Endodermal cell (in vitro differentiated cells): ENCODE measurements around the gene GARNL3. TPM values are rescaled to one million over a fixed set of nuclear protein-coding genes. Genes with fewer than 3 reads are reported as not detected.

Source experiments
- DNase-seq: peaks from one replicate; pipeline ENCODE4 v3.0.0-alpha.2; 2017
- H3K27ac ChIP-seq: 2 replicates; pipeline ENCODE4 v1.5.1; 2013; ENCODE audit warnings: mild to moderate bottlenecking, low read depth, low read length, moderate library complexity
- H3K27me3 ChIP-seq: 2 replicates; pipeline ENCODE4 v1.6.1; 2013; ENCODE audit warnings: mild to moderate bottlenecking, low read length, moderate library complexity; ENCODE audit not compliant: insufficient read depth, control insufficient read depth, poor library complexity, severe bottlenecking
- H3K36me3 ChIP-seq: 2 replicates; pipeline ENCODE4 v1.7.0; 2013; ENCODE audit warnings: mild to moderate bottlenecking, low read length, moderate library complexity; ENCODE audit not compliant: control insufficient read depth, insufficient read depth
- H3K4me1 ChIP-seq: one replicate; pipeline ENCODE4 v1.7.0; 2013; ENCODE audit warnings: low read length; ENCODE audit not compliant: control insufficient read depth, insufficient read depth
- H3K4me3 ChIP-seq: 2 replicates; pipeline ENCODE4 v1.5.1; 2013; ENCODE audit warnings: mild to moderate bottlenecking, low read length, moderate library complexity
- H3K9ac ChIP-seq: 2 replicates; pipeline ENCODE4 v1.6.1; 2013; ENCODE audit warnings: mild to moderate bottlenecking, low read length, moderate library complexity; ENCODE audit not compliant: poor library complexity, severe bottlenecking; ENCODE audit errors: extremely low read depth
- H3K9me3 ChIP-seq: 2 replicates; pipeline ENCODE4 v1.6.1; 2013; ENCODE audit warnings: mild to moderate bottlenecking, low read length, moderate library complexity; ENCODE audit not compliant: control insufficient read depth
- H3K27ac Mint-ChIP-seq: 2 replicates; pipeline ENCODE4 v1.8.0; 2020; ENCODE audit warnings: mixed read lengths
- H3K27me3 Mint-ChIP-seq: 2 replicates; pipeline ENCODE4 v1.8.0; 2021; ENCODE audit warnings: mild to moderate bottlenecking, mixed read lengths; ENCODE audit not compliant: insufficient read depth
- H3K36me3 Mint-ChIP-seq: 2 replicates; pipeline ENCODE4 v1.8.0; 2020; ENCODE audit warnings: low read depth, mixed read lengths
- H3K4me1 Mint-ChIP-seq: 2 replicates; pipeline ENCODE4 v1.8.0; 2020; ENCODE audit warnings: mixed read lengths
- H3K4me3 Mint-ChIP-seq: 2 replicates; pipeline ENCODE4 v1.8.0; 2020; ENCODE audit warnings: mild to moderate bottlenecking, moderate library complexity, mixed read lengths
- H3K9me3 Mint-ChIP-seq: 2 replicates; pipeline ENCODE4 v1.8.0; 2020; ENCODE audit warnings: mild to moderate bottlenecking, mixed read lengths
- WGBS, 2 experiments: methylation state at CpG; one replicate each; pipeline versions ENCODE4 v1.1.5 to v1.1.7; 2013; ENCODE audit warnings: missing lambda C conversion rate in 2 of 2, mixed read lengths in 1 of 2; ENCODE audit not compliant: insufficient coverage in 1 of 2, insufficient read length in 1 of 2; 5-methylcytosine and 5-hydroxymethylcytosine counted together
- total RNA-seq, 2 donors: library from RNA; stranded (reverse); fragmentation: NEBNext Ultra II Directional in 1 of 2; extraction: Animal tissue kit (Norgen Biotek cat#: 25700) in 1 of 2; gene quantifications; 2 replicates in 1 of 2; 3 replicates in 1 of 2; pipeline ENCODE4 v1.2.1, GENCODE V29; 2021
- TF ChIP-seq, protein P1 (sequence below): fragments of 200-600 bp; sonication (generic); conservative IDR thresholded peaks from 2 replicates; pipeline ENCODE4 v1.5.0; 2021; ENCODE audit warnings: antibody characterized with exemption, mild to moderate bottlenecking

Gene GARNL3
- total RNA-seq, 2 donors from 2014 or later: 7.2 to 12.8 TPM

DNA sequence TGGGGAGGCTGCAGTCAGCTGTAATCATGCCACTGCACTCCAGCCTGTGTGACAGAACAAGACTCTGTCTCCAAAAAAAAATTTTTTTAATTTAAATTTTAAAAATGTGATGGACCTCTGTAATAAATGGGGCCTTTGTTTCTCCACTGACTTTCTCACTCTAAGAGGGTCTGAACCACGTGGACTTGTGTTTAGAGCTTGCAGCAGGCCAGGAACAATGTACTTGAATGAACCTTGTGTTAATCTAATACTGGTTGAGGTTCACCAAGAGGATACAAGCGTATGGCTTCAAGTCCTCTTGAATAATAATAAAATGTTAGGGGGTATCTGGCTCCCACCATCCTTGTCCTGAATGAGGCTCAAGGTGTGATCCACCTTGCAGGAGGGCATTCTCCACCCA, 118.0 kb downstream of the GARNL3 start:
- H3K27ac Mint-ChIP-seq: no peak overlapping the region
- no peak for DNase-seq
- no peak overlapping the region for H3K9ac ChIP-seq
- H3K9me3 Mint-ChIP-seq: peaks cover 7% of the 10 kb centered on the region
- no peak overlapping the region for H3K27ac ChIP-seq
- TF ChIP-seq, protein P1, sequence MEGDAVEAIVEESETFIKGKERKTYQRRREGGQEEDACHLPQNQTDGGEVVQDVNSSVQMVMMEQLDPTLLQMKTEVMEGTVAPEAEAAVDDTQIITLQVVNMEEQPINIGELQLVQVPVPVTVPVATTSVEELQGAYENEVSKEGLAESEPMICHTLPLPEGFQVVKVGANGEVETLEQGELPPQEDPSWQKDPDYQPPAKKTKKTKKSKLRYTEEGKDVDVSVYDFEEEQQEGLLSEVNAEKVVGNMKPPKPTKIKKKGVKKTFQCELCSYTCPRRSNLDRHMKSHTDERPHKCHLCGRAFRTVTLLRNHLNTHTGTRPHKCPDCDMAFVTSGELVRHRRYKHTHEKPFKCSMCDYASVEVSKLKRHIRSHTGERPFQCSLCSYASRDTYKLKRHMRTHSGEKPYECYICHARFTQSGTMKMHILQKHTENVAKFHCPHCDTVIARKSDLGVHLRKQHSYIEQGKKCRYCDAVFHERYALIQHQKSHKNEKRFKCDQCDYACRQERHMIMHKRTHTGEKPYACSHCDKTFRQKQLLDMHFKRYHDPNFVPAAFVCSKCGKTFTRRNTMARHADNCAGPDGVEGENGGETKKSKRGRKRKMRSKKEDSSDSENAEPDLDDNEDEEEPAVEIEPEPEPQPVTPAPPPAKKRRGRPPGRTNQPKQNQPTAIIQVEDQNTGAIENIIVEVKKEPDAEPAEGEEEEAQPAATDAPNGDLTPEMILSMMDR: no peak
- no peaks in the 10 kb centered on the region for H3K4me1 ChIP-seq
- WGBS, 2 experiments: 73 to 87% methylated on average over 2 of the region's 2 CpGs
- H3K4me1 Mint-ChIP-seq: peaks cover 4% of the 10 kb centered on the region
- no peak overlapping the region for H3K4me3 Mint-ChIP-seq
- H3K4me3 ChIP-seq: no peak overlapping the region
- no peaks in the 10 kb centered on the region for H3K27me3 ChIP-seq
- H3K9me3 ChIP-seq: no peaks in the 10 kb centered on the region
- H3K36me3 Mint-ChIP-seq: no peaks in the 10 kb centered on the region
- peaks cover 3% of the 10 kb centered on the region for H3K27me3 Mint-ChIP-seq
- no peaks in the 10 kb centered on the region for H3K36me3 ChIP-seq

DNA sequence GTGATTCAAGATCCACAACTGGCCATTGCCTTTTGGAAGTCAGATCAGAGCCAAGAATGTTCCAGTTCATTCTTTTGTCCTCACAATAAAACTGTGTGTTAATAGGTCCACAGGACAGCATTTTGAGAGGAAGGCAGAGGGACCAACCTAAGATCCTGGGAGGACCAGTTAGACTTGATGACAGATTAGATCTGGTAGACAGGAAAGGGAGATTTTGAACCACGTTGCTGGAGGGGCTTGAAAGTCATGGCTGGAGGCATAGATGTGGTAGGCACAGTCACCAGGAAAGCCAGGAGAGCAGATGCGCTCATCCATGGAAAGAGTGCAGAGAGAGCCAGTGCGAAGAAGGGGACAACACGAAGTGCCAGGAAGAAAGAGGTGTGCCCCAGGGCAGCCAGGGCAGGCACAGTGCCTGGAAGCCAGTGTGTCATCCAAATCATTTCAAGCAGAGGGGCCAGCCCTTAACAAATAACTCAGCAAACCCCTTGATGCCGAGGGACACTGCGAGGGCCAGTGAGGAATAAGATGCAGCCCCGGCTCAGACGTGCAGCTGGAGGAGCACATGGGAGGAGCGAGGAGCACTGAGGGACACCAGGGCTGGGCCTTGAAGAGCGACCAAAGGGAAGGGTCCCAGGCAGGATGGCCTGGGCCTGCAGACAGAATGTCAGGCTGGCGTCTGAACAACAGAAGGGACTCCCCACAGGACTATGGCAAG, 119.6 kb downstream of the GARNL3 start:
- H3K27ac ChIP-seq: no peak overlapping the region
- no peak overlapping the region for H3K4me3 Mint-ChIP-seq
- H3K27me3 Mint-ChIP-seq: peaks cover 3% of the 10 kb centered on the region
- peaks cover 4% of the 10 kb centered on the region for H3K4me1 Mint-ChIP-seq
- H3K9me3 ChIP-seq: no peaks in the 10 kb centered on the region
- no peak overlapping the region for H3K9ac ChIP-seq
- peaks cover 3% of the 10 kb centered on the region for H3K9me3 Mint-ChIP-seq
- no peak overlapping the region for H3K4me3 ChIP-seq
- H3K27me3 ChIP-seq: no peaks in the 10 kb centered on the region
- no peaks in the 10 kb centered on the region for H3K36me3 Mint-ChIP-seq
- TF ChIP-seq, protein P1: no peak
- H3K36me3 ChIP-seq: no peaks in the 10 kb centered on the region
- DNase-seq: no peak
- H3K4me1 ChIP-seq: no peaks in the 10 kb centered on the region
- 88 to 94% methylated on average over 7 to 11 of the region's 11 CpGs for WGBS, 2 experiments
- no peak overlapping the region for H3K27ac Mint-ChIP-seq

DNA sequence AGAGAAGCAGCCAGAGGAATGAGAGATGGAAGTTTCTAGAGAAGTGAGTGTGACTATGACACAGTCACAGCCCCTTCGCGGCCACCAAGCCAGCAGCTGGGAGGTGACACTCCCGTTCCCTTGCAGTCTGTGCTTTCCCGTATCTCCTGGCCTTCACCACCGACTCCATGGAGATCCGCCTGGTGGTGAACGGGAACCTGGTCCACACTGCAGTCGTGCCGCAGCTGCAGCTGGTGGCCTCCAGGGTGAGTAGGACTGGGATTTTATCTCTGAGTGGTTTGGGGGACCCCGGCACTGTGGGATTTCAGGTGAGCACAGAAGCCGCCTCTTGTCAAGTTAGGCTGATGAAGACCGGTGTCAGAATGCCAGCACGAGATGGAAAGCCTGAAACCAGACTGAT, 120.3 kb downstream of the GARNL3 start:
- Mint-ChIP-seq H3K4me1 (peaks cover 4% of the 10 kb centered on the region), H3K4me3 (no peak overlapping the region), H3K36me3 (no peaks in the 10 kb centered on the region), H3K9me3 (no peaks in the 10 kb centered on the region), H3K27ac (no peak overlapping the region), H3K27me3 (peaks cover 3% of the 10 kb centered on the region)
- Histone ChIP-seq H3K4me3 (no peak overlapping the region), H3K27me3 (no peaks in the 10 kb centered on the region), H3K4me1 (no peaks in the 10 kb centered on the region), H3K27ac (no peak overlapping the region), H3K9ac (no peak overlapping the region), H3K9me3 (no peaks in the 10 kb centered on the region), H3K36me3 (no peaks in the 10 kb centered on the region)
- TF ChIP-seq, protein P1: peak; percentile 69
- 91 to 92% methylated on average over 5 to 13 of the region's 13 CpGs for WGBS, 2 experiments
- DNase-seq: peak; percentile 80
